Measurements from ENCODE around the gene ASTL.

DNA sequence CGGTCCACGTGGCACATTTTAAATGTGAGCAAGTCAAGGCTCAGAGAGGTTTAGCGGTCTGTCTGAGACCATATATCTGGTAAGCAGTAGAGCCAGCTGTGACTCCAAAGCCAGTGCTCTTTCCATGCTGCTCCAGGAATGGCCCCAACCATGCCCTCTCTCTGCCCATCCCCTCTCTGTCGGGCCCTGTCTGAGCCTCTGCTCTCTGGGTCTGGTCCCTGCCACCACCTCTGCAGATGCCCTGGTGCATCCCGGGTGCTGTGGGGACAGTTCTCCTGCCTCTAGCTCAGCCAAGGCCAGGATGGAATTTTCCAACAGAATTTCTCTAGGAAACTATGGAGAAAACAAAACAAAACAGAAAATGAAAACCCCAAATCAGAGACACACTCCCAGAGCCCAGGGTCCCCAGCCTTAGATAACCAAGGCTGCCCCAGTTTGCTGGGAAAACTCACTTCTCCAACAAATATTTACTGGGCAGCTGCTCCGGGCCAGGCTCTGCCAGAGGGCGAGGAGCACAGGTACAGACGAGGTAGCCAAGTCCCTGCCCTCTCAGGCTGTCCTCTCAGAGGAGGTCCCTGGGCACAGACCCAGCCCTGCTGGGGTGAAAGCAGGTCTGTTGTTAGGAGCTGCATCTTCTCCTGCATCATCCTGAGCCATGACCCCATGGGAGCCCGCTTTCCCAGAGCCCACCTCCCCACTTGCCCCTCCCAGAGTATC is 31.2 kb downstream of the ASTL start:
- TF ChIP-seq USF2 (CRISPR knock-in tag; IDR thresholded peaks at IDR 0.05) (no peak), STAT5B (CRISPR knock-in tag; IDR thresholded peaks at IDR 0.05) (no peak), KLF13 (tag; IDR thresholded peaks at IDR 0.05; ENCODE audit: borderline replicate concordance, low read depth) (no peak), BRCA1 (IDR thresholded peaks at IDR 0.05) (no peak), BRCA1 (CRISPR knock-in tag; IDR thresholded peaks at IDR 0.05) (no peak), SNAPC5 (CRISPR knock-in tag; IDR thresholded peaks at IDR 0.05) (no peak), EZH2 (IDR thresholded peaks at IDR 0.05; ENCODE audit: borderline replicate concordance, low read depth, low read length) (no peak), NFIC (IDR thresholded peaks at IDR 0.05) (no peak), MTA3 (IDR thresholded peaks at IDR 0.05; ENCODE audit: borderline replicate concordance) (no peak), CREB1 (IDR thresholded peaks at IDR 0.05) (no peak), CREB1 (CRISPR knock-in tag; IDR thresholded peaks at IDR 0.05) (no peak)
